HG03135 (cell line): ENCODE data around the gene TBC1D3K.
"Not testable (repeated sequence)": the region's sequence is repeated elsewhere in the genome, so short reads cannot be mapped to it uniquely, and the experiment has no call there.

Experiments used
- ATAC-seq: cut with Tn5 transposase; IDR thresholded peaks from one replicate; pipeline ENCODE4 v1.9.1; 2021; ENCODE audit warnings: mild to moderate bottlenecking, moderate library complexity; ENCODE audit not compliant: unreplicated experiment

The TBC1D3K gene

DNA sequence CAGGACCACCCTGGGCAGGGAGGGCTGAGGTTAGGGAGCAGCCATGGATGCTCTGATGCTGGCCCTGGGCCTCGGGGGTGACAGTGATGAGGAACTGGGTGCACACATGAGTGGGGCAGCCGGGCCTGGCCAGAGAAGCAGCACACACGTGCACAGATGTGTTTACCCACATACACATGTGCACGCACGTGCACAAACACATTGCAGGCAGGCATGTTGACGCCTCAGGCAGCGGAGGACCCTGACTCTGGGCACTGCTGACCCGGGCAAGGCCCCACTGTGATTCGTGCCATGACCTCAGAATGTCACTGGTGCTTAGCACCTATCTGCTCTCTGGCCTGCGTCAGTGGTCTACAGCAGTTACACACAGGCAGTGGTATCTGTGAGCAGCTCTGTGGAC lies at the start of gene TBC1D3K:
Gene TBC1D3K (plus strand): TSS at position 301 of the 400 bp plus-strand sequence. CDS start 1,585 bp downstream, outside the sequence.
- ATAC-seq, result not testable (repeated sequence)

DNA sequence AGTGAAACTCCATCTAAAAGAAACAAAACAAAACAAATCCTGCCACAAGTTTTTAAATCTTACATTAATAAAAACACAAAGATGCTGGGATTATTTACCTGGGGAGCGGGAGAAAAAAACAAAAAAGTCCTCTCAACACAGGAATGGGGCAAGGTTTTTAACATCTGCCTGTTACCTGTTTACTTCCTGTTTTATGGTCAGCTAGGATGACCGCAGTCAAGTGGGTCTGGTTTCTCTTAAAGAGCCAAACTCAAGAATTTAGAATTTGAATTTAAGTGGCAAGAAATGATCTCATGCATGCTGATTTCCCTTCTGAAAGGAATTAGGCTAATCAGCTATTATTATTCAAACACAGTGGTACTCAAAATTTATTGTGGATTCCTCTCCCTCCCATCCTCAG lies 39.7 kb upstream of the TBC1D3K start:
- no peak for ATAC-seq

DNA sequence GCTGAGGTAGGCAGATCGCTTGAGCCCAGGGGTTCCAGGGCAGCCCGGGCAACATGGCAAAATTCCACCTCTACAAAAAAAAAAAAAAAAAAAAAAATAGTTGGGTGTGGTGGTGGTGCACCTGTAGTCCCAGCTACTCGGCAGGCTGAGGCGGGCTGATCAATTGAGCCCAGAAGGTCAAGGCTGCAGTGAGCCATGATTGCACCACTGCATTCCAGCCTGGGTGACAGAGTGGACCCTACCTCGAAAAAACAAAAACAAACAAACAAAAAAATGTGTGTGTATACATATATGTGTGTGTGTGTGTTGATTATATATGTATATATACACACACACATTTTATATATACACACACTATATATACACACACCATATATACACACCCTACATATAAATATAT lies 39.1 kb upstream of the TBC1D3K start:
- ATAC-seq, result no peak

DNA sequence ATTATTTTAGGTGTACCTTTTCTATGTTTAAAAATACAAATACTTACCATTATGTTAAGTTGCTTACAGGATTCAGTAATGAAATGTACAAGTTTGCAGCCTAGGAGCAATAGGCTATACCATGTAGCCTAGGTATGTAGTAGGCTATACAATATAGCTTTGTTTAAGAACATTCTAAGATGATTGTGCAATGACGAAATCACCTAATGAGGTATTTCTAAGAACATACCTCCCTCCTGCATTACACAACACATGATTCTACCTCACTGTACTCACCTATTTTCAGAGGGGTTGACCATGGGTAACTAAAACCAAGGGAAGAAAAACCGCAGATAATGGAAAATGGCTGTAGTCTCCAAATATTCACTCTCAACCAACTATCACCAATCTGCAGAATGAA lies 35.3 kb upstream of the TBC1D3K start:
- ATAC-seq, result no peak

DNA sequence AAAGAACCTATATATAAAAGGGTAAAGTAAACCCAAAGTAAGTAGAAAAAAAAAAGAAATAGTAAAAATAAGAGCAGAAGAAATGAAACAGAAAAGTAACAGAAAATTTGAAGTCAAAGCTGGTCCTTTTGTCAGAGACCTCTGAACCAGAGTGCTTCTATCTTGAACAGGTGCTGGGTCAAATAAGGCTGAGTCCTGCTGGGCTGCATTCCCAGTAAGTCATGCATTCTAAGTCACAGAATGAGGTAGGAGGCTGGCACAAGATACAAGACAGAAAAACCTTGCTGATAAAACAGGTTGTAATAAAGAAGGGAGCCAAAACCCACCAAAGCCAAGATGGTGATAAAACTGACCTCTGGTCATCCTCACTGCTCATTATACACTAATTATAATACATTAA lies 27.3 kb upstream of the TBC1D3K start:
- not testable (repeated sequence) for ATAC-seq
